Trophoblast cell (in vitro differentiated cells and primary cell): ENCODE results near the gene TSHZ2.

Experiments used
- DNase-seq, 2 donors: peaks; one replicate each; pipeline ENCODE4 v3.0.0-alpha.2; 2016
- H2AFZ ChIP-seq: 2 replicates; pipeline ENCODE4 v1.6.1; 2013; ENCODE audit warnings: low read length, moderate library complexity, mild to moderate bottlenecking; ENCODE audit not compliant: insufficient read depth, poor library complexity
- H2AK5ac ChIP-seq: 2 replicates; pipeline ENCODE4 v1.6.1; 2013; ENCODE audit warnings: mild to moderate bottlenecking, low read length
- H2BK120ac ChIP-seq: 2 replicates; pipeline ENCODE4 v1.6.1; 2013; ENCODE audit warnings: low read length, mild to moderate bottlenecking, moderate library complexity; ENCODE audit not compliant: insufficient read depth, poor library complexity
- H2BK12ac ChIP-seq: 2 replicates; pipeline ENCODE4 v1.6.1; 2013; ENCODE audit warnings: mild to moderate bottlenecking, low read length, moderate library complexity
- H2BK5ac ChIP-seq: 2 replicates; pipeline ENCODE4 v1.6.1; 2013; ENCODE audit warnings: low read length, low read depth, moderate library complexity, mild to moderate bottlenecking; ENCODE audit not compliant: poor library complexity
- H3K14ac ChIP-seq: 2 replicates; pipeline ENCODE4 v1.6.1; 2013; ENCODE audit warnings: mild to moderate bottlenecking, low read length
- H3K18ac ChIP-seq: 2 replicates; pipeline ENCODE4 v1.6.1; 2013; ENCODE audit warnings: mild to moderate bottlenecking, low read length
- H3K23ac ChIP-seq: 2 replicates; pipeline ENCODE4 v1.6.1; 2013; ENCODE audit warnings: low read length
- H3K27ac ChIP-seq: 2 replicates; pipeline ENCODE4 v1.5.1; 2013; ENCODE audit warnings: low read depth, mild to moderate bottlenecking, inconsistent platforms, low read length, moderate library complexity
- H3K27me3 ChIP-seq: 2 replicates; pipeline ENCODE4 v1.6.1; 2013; ENCODE audit warnings: inconsistent platforms, mild to moderate bottlenecking, low read length, moderate library complexity; ENCODE audit not compliant: insufficient read depth
- H3K36me3 ChIP-seq, 2 experiments: 1 replicate in 1 of 2; 2 replicates in 1 of 2; pipeline ENCODE4 v1.6.1; 2013; ENCODE audit warnings: low read length in 2 of 2, mild to moderate bottlenecking in 2 of 2, moderate library complexity in 1 of 2; ENCODE audit not compliant: insufficient read depth in 2 of 2, control insufficient read depth in 1 of 2
- H3K4ac ChIP-seq: 2 replicates; pipeline ENCODE4 v1.6.1; 2013; ENCODE audit warnings: low read depth, mild to moderate bottlenecking, low read length, moderate library complexity
- H3K4me1 ChIP-seq, 2 experiments: 1 replicate in 1 of 2; 2 replicates in 1 of 2; pipeline ENCODE4 v1.6.1; 2013; ENCODE audit warnings: low read length in 2 of 2, mild to moderate bottlenecking in 2 of 2, moderate library complexity in 1 of 2; ENCODE audit not compliant: insufficient read depth in 2 of 2, control insufficient read depth in 1 of 2
- H3K4me2 ChIP-seq: 2 replicates; pipeline ENCODE4 v1.6.1; 2013; ENCODE audit warnings: inconsistent platforms, mild to moderate bottlenecking, low read length, moderate library complexity
- H3K4me3 ChIP-seq: 2 replicates; pipeline ENCODE4 v1.5.1; 2013; ENCODE audit warnings: mild to moderate bottlenecking, low read depth, low read length, inconsistent platforms
- H3K79me1 ChIP-seq: one replicate; pipeline ENCODE4 v1.6.1; 2013; ENCODE audit warnings: low read length
- H3K79me2 ChIP-seq: 2 replicates; pipeline ENCODE4 v1.6.1; 2013; ENCODE audit warnings: low read length, mild to moderate bottlenecking; ENCODE audit not compliant: control insufficient read depth, insufficient read depth, poor library complexity
- H3K9ac ChIP-seq: 2 replicates; pipeline ENCODE4 v1.6.1; 2013; ENCODE audit warnings: mild to moderate bottlenecking, low read length
- H3K9me3 ChIP-seq: 2 replicates; pipeline ENCODE4 v1.6.1; 2013; ENCODE audit warnings: low read depth, mild to moderate bottlenecking, control low read depth, inconsistent platforms, low read length; ENCODE audit not compliant: insufficient read depth
- H4K12ac ChIP-seq: 2 replicates; pipeline ENCODE4 v1.6.1; 2013; ENCODE audit warnings: low read depth, mild to moderate bottlenecking, low read length, moderate library complexity
- H4K8ac ChIP-seq: 2 replicates; pipeline ENCODE4 v1.6.1; 2013; ENCODE audit warnings: low read depth, mild to moderate bottlenecking, low read length, moderate library complexity
- H4K91ac ChIP-seq: one replicate; pipeline ENCODE4 v1.6.1; 2013; ENCODE audit warnings: low read depth, mild to moderate bottlenecking, low read length, moderate library complexity
- WGBS: extraction: QIAGEN DNeasy Blood & Tissue Kit; methylation state at CpG from one replicate; pipeline ENCODE4 v1.1.7; 2013; ENCODE audit warnings: missing lambda C conversion rate; ENCODE audit not compliant: insufficient read length, insufficient coverage; ENCODE audit errors: extremely low coverage; 5-methylcytosine and 5-hydroxymethylcytosine counted together

TSHZ2 gene

DNA sequence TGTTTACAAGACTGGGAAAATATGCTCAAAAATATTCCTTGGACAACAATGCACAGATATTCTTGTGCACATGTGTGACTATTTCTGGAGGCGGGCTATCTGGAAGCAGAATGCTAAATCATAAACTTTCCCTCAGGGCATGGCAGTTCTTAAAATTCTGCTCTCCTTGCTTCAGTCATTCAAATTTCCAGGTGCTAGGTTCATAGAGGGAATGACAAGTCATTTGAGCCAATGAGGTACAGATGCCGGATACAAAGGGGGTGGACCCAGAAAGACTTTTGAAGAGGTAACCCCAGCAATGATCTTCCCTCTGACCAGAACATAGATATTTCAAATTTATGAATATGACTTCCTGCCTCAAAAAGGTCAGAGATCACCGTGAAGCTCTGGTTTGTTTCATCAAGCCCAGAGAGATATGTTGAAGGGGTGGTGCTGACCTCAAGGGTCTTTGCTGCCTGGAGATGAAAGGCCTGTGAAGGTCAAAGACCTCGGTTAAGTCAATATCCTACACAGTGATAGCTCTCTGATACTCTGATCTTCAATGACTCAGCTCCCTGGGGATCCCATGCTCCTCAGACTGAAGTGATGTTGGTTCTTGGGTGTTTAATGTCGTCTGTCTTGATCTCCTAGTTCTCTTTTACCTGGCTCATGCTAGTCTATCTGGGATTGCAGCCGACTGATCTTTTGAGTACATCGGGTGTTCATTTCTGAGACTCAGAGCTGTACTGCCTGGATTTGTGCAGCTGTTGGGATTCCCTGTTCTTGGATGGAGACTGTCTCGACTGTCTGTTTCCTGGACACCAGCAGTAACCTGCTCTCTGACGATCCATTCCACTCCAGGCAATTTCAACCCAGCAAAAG lies 47.5 kb upstream of the TSHZ2 start:
- H3K4me3 ChIP-seq, result no peak overlapping the region
- no peak for DNase-seq
- H3K79me1 ChIP-seq, result no peaks in the 10 kb centered on the region
- no peak overlapping the region for H3K18ac ChIP-seq
- no peak overlapping the region for H2AFZ ChIP-seq
- no peak overlapping the region for H3K9ac ChIP-seq
- H4K8ac ChIP-seq, result no peak overlapping the region
- no peak overlapping the region for H3K14ac ChIP-seq
- no peak overlapping the region for H3K4ac ChIP-seq
- H2BK120ac ChIP-seq, result no peak overlapping the region
- H4K91ac ChIP-seq, result no peak overlapping the region
- no peak overlapping the region for H4K12ac ChIP-seq
- no peaks in the 10 kb centered on the region for H3K36me3 ChIP-seq
- no peaks in the 10 kb centered on the region for H3K4me1 ChIP-seq
- no peak overlapping the region for H2BK5ac ChIP-seq
- H2AK5ac ChIP-seq, result no peak overlapping the region
- H3K27ac ChIP-seq, result no peak overlapping the region
- no peaks in the 10 kb centered on the region for H3K27me3 ChIP-seq
- H2BK12ac ChIP-seq, result no peak overlapping the region
- no peaks in the 10 kb centered on the region for H3K9me3 ChIP-seq
- WGBS, result no CpG with 5 or more reads among the region's 9 CpGs
- H3K23ac ChIP-seq, result no peak overlapping the region
- no peak overlapping the region for H3K4me2 ChIP-seq
- no peaks in the 10 kb centered on the region for H3K79me2 ChIP-seq

DNA sequence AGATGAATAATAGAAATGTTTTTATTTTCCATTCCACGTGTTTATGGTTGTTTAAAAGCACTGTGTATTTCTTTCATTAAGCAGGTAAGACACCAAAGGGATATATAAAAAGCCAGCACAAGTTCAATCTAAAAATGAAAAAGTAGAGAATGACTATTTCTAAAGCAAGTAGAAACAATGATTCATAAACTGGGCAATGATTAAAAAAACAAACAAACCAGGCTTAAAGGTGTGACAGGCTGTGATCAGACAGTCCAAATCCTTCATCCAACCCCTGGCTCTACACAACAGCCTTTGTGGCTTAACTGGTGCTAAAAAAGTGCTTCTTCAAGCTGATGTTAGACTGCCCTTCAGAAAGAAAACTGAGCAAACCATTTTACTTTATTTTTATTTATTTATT lies 45.7 kb upstream of the TSHZ2 start:
- no peak overlapping the region for H2AK5ac ChIP-seq
- H3K9ac ChIP-seq, result no peak overlapping the region
- H3K36me3 ChIP-seq, result no peaks in the 10 kb centered on the region
- H4K12ac ChIP-seq, result no peak overlapping the region
- no peak overlapping the region for H3K4me2 ChIP-seq
- no peak overlapping the region for H3K27ac ChIP-seq
- no peak overlapping the region for H3K18ac ChIP-seq
- no peaks in the 10 kb centered on the region for H3K79me1 ChIP-seq
- no peaks in the 10 kb centered on the region for H3K9me3 ChIP-seq
- H3K4me3 ChIP-seq, result no peak overlapping the region
- H4K8ac ChIP-seq, result no peak overlapping the region
- no peak overlapping the region for H3K4ac ChIP-seq
- no CpG with 5 or more reads among the region's 1 CpG for WGBS
- no peak overlapping the region for H3K23ac ChIP-seq
- H3K79me2 ChIP-seq, result no peaks in the 10 kb centered on the region
- no peaks in the 10 kb centered on the region for H3K4me1 ChIP-seq
- H2BK5ac ChIP-seq, result no peak overlapping the region
- H2BK12ac ChIP-seq, result no peak overlapping the region
- H2AFZ ChIP-seq, result no peak overlapping the region
- no peak overlapping the region for H2BK120ac ChIP-seq
- DNase-seq, result no peak
- no peak overlapping the region for H3K14ac ChIP-seq
- H4K91ac ChIP-seq, result no peak overlapping the region
- no peaks in the 10 kb centered on the region for H3K27me3 ChIP-seq

DNA sequence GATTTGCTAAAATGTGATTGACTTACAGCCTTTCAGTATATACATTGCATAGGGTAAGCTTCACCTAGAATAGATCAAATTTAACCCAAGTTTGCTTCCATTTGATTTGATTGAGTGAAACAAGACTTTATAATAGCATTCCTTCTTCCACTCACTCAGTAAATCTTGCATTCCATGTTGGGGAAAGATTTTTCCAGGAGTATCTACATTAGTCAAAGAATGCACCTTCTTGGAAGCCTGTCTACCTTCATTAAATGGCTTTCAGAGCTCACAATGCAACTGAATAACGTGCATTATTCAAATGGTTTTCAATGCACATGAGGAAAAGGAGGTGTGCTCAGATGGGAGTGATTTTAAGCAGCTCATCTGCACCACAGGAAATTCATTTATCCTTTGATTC lies 38.3 kb upstream of the TSHZ2 start:
- no peak overlapping the region for H3K27ac ChIP-seq

DNA sequence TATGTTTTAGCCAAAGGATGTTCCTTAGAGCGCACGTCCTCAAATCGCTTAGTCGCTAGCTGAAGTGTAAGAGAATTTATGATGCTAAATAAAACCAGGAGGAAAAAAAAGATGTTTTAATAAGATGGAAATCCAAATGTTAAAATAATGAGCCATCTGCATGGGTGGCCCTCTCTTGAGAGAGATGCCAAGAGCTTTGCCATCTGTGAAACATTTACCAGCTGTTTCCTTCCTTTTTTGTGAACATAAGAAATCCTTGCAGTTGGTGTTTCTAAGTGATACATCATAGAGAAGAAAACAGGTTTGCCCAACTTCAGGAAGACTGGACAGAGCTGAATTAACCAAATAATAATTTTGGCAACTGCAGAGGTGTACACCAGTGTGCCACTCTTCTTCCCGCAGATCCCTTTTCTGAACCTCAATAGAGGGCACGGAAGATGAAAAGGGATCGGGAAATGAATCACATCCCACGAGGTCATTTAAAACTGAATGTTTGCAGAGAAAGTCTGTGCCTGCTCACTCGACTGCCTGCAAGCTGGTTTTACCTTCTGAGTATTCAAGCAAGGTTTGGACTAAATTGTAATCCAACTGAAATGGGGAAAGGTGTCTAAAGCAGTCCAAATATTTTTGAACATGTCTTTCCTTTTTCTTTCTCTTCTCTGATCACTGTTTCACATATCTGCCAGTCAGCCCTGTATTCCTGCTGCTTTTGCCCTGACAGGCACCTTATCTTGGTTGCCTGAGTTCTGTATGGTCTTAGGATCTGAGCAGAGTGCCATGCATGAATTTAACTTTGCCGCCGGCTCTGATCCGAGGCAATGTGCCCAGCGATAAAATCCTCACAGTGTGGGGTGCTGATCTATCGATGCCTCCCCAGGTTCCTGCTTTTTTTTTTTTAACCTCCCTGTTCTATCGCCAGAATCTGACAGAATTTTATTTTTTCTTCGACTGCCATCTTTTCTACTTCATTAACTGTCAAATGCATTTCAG lies 35.5 kb upstream of the TSHZ2 start:
- H3K4ac ChIP-seq, result no peak overlapping the region
- no peak overlapping the region for H2BK12ac ChIP-seq
- H3K36me3 ChIP-seq, result no peaks in the 10 kb centered on the region
- DNase-seq, result no peak
- no peak overlapping the region for H2BK120ac ChIP-seq
- H3K79me1 ChIP-seq, result no peaks in the 10 kb centered on the region
- WGBS, result no CpG with 5 or more reads among the region's 16 CpGs
- no peak overlapping the region for H3K27ac ChIP-seq
- no peaks in the 10 kb centered on the region for H3K4me1 ChIP-seq
- no peak overlapping the region for H3K4me2 ChIP-seq
- no peak overlapping the region for H2AK5ac ChIP-seq
- no peak overlapping the region for H4K8ac ChIP-seq
- H3K18ac ChIP-seq, result no peak overlapping the region
- no peaks in the 10 kb centered on the region for H3K9me3 ChIP-seq
- H3K79me2 ChIP-seq, result no peaks in the 10 kb centered on the region
- H3K23ac ChIP-seq, result no peak overlapping the region
- H4K12ac ChIP-seq, result no peak overlapping the region
- H4K91ac ChIP-seq, result no peak overlapping the region
- peaks cover 2% of the 10 kb centered on the region for H3K27me3 ChIP-seq
- no peak overlapping the region for H3K9ac ChIP-seq
- no peak overlapping the region for H3K14ac ChIP-seq
- no peak overlapping the region for H2AFZ ChIP-seq
- no peak overlapping the region for H2BK5ac ChIP-seq
- no peak overlapping the region for H3K4me3 ChIP-seq

More for the DNA sequence above, 38.3 kb upstream of the TSHZ2 start:
- H3K4me2 ChIP-seq, result no peak overlapping the region
- no peaks in the 10 kb centered on the region for H3K79me1 ChIP-seq
- no peak overlapping the region for H3K4ac ChIP-seq
- H2BK12ac ChIP-seq, result no peak overlapping the region
- H2AK5ac ChIP-seq, result no peak overlapping the region
- H3K27me3 ChIP-seq, result peaks cover 2% of the 10 kb centered on the region
- no peak for DNase-seq
- no peak overlapping the region for H3K14ac ChIP-seq
- no peak overlapping the region for H3K18ac ChIP-seq
- H3K4me1 ChIP-seq, result no peaks in the 10 kb centered on the region
- no peak overlapping the region for H4K12ac ChIP-seq
- no peak overlapping the region for H4K91ac ChIP-seq
- no peak overlapping the region for H2BK5ac ChIP-seq
- WGBS, result no CpG with 5 or more reads among the region's 1 CpG
- H2AFZ ChIP-seq, result no peak overlapping the region
- H3K4me3 ChIP-seq, result no peak overlapping the region
- H3K9ac ChIP-seq, result no peak overlapping the region
- no peak overlapping the region for H2BK120ac ChIP-seq
- no peaks in the 10 kb centered on the region for H3K9me3 ChIP-seq
- no peaks in the 10 kb centered on the region for H3K79me2 ChIP-seq
- H3K23ac ChIP-seq, result no peak overlapping the region
- no peaks in the 10 kb centered on the region for H3K36me3 ChIP-seq
- no peak overlapping the region for H4K8ac ChIP-seq
